M059J (cell line): ENCODE data around the gene CNTF. TPM values are rescaled to one million over a fixed set of nuclear protein-coding genes. Genes with fewer than 3 reads are reported as not detected.

Source experiments
- DNase-seq: peaks from one replicate; pipeline ENCODE4 v3.0.0-alpha.2; 2012; ENCODE audit warnings: low read depth
- total RNA-seq: library from RNA; depleted of rRNA; stranded (reverse); fragments of >200 nt; shearing (Covaris generic); gene quantifications from 2 replicates; pipeline ENCODE4 v1.2.3, GENCODE V29; 2014

The CNTF gene
- total RNA-seq, 1 experiment from 2014 or later, result 0.89 TPM

GRCh38 chr11:58606930-58607714, 15.3 kb upstream of the CNTF start:
- DNase-seq, result no peak

GRCh38 chr11:58608331-58608730, 14.1 kb upstream of the CNTF start:
- no peak for DNase-seq

GRCh38 chr11:58609723-58610122, 12.7 kb upstream of the CNTF start:
- DNase-seq, result no peak

GRCh38 chr11:58613228-58613627, 9.2 kb upstream of the CNTF start:
- no peak for DNase-seq

GRCh38 chr11:58615559-58615958, 6.9 kb upstream of the CNTF start:
- DNase-seq, result no peak

- peak; percentile 85 for DNase-seq
These were observed 5.9 kb upstream of the CNTF start for GRCh38 chr11:58616594-58616993.

- DNase-seq, result no peak
These were observed 4.4 kb upstream of the CNTF start for GRCh38 chr11:58617976-58618557.

GRCh38 chr11:58621586-58622262, 741 bp upstream of the CNTF start:
- DNase-seq, result no peak

- DNase-seq, result no peak
These were observed 2.6 kb downstream of the CNTF start for GRCh38 chr11:58625086-58625485.

GRCh38 chr11:58625826-58626460, 3.5 kb downstream of the CNTF start:
- DNase-seq, result peak; percentile 16

- no peak for DNase-seq
These were observed 4.5 kb downstream of the CNTF start for GRCh38 chr11:58626934-58627483.

- peak; percentile 33 for DNase-seq
These were observed 6.0 kb downstream of the CNTF start for GRCh38 chr11:58628446-58628845.

GRCh38 chr11:58629857-58630256, 7.4 kb downstream of the CNTF start:
- DNase-seq, result peak; percentile 56

GRCh38 chr11:58631378-58631777, 8.9 kb downstream of the CNTF start:
- no peak for DNase-seq

GRCh38 chr11:58632510-58632909, 10.0 kb downstream of the CNTF start:
- DNase-seq, result no peak

- no peak for DNase-seq
These were observed 14.1 kb downstream of the CNTF start for GRCh38 chr11:58636587-58636986.

- no peak for DNase-seq
These were observed 14.9 kb downstream of the CNTF start for GRCh38 chr11:58637371-58637770.

GRCh38 chr11:58639103-58639502, 16.6 kb downstream of the CNTF start:
- no peak for DNase-seq

GRCh38 chr11:58639669-58640068, 17.2 kb downstream of the CNTF start:
- no peak for DNase-seq

GRCh38 chr11:58640386-58641023, 18.0 kb downstream of the CNTF start:
- no peak for DNase-seq

- no peak for DNase-seq
These were observed 18.9 kb downstream of the CNTF start for GRCh38 chr11:58641341-58641740.
